ENCODE results near the gene SERPINB4.

Gene SERPINB4

DNA sequence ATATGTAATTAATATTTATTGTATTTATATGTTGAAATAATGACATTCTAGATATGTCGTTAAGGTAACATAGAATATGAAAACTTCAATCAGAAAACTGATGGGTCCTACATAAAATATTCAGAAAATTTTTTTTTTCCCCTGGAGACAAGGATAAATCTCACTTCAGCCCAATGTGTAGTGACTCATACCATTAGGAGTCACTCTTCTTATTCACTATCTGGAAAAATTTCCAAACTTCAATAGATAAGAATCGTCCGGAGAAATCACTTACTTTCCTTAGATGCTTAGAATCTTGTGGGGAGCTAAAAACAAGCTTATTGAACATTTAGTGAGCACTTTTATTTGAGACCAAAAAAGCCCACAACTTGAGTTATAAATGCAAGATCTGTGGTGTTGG, 52.3 kb downstream of the SERPINB4 start:
- TF ChIP-seq, protein P1, sequence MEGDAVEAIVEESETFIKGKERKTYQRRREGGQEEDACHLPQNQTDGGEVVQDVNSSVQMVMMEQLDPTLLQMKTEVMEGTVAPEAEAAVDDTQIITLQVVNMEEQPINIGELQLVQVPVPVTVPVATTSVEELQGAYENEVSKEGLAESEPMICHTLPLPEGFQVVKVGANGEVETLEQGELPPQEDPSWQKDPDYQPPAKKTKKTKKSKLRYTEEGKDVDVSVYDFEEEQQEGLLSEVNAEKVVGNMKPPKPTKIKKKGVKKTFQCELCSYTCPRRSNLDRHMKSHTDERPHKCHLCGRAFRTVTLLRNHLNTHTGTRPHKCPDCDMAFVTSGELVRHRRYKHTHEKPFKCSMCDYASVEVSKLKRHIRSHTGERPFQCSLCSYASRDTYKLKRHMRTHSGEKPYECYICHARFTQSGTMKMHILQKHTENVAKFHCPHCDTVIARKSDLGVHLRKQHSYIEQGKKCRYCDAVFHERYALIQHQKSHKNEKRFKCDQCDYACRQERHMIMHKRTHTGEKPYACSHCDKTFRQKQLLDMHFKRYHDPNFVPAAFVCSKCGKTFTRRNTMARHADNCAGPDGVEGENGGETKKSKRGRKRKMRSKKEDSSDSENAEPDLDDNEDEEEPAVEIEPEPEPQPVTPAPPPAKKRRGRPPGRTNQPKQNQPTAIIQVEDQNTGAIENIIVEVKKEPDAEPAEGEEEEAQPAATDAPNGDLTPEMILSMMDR (IDR thresholded peaks at IDR 0.05; ENCODE audit: low read depth, low read length): no peak
- peaks cover 2% of the 10 kb centered on the region for H3K9me3 ChIP-seq (ENCODE audit: severe bottlenecking)
- H3K27ac ChIP-seq: no peak overlapping the region
- H3K4me3 ChIP-seq (ENCODE audit: low read depth, low read length): no peak overlapping the region
- no peak for DNase-seq
- no peaks in the 10 kb centered on the region for H3K36me3 ChIP-seq
- no peaks in the 10 kb centered on the region for H3K27me3 ChIP-seq (ENCODE audit: insufficient read depth, low read depth, severe bottlenecking)

DNA sequence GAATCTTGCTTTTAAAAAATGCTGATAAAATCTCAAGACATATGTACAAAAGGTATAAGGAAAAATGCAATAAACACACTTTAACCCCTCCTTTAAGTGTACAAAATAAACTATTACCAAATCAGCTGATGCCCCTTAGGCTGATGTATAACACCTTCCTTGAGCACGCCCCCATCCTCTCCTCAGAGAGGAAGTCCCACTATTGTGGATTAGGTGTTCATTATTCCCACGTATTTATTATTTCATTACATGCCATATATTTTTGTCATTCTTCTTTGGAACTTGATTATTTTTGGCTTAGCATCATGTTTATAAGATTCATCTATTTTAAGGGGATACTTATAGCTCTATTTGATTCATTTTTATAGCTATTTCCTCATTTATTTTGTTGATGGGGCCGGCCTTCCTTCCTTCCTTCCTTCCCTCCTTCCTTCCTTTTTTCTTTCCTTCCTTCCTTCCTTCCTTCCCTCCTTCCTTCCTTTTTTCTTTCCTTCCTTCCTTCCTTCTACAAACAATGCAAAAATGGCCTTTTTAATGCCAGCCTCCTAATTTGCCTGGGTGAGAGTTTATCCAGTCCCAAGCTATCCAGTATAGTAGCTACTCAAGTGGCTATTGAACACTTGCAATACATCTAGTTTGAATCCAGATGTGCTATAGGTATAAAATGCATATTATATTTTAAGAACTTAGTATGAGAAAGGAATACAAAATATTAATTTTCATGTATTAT, 52.9 kb downstream of the SERPINB4 start:
- Histone ChIP-seq H3K27me3 (ENCODE audit: insufficient read depth, low read depth, severe bottlenecking) (no peaks in the 10 kb centered on the region), H3K9me3 (ENCODE audit: severe bottlenecking) (peaks cover 2% of the 10 kb centered on the region), H3K4me3 (ENCODE audit: low read depth, low read length) (no peak overlapping the region), H3K27ac (no peak overlapping the region), H3K36me3 (no peaks in the 10 kb centered on the region)
- DNase-seq: no peak
- TF ChIP-seq, protein P1 (IDR thresholded peaks at IDR 0.05; ENCODE audit: low read depth, low read length): no peak

DNA sequence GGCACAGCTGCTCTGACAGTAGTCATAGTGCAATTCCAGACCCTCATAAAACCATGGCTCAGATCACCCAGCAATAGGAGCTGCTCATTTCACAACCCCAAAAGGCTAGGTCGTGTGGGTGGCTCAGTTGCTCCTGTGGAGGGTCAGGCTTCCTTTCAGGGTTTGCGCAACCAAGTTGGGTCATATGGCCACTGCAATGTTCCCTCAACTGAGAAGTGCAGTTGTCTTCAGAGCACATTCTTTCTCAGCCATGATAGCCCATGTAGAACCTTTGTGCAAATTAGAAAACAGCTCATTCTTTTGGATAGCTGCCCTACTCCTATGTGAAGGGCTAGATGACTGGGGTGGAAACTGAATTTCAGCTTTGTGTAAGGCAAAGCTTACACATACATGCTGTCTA, 53.7 kb downstream of the SERPINB4 start:
- Histone ChIP-seq H3K27ac (no peak overlapping the region), H3K27me3 (ENCODE audit: insufficient read depth, low read depth, severe bottlenecking) (no peaks in the 10 kb centered on the region), H3K4me3 (ENCODE audit: low read depth, low read length) (no peak overlapping the region), H3K9me3 (ENCODE audit: severe bottlenecking) (peaks cover 2% of the 10 kb centered on the region), H3K36me3 (no peaks in the 10 kb centered on the region)
- TF ChIP-seq, protein P1 (IDR thresholded peaks at IDR 0.05; ENCODE audit: low read depth, low read length): no peak
- no peak for DNase-seq

DNA sequence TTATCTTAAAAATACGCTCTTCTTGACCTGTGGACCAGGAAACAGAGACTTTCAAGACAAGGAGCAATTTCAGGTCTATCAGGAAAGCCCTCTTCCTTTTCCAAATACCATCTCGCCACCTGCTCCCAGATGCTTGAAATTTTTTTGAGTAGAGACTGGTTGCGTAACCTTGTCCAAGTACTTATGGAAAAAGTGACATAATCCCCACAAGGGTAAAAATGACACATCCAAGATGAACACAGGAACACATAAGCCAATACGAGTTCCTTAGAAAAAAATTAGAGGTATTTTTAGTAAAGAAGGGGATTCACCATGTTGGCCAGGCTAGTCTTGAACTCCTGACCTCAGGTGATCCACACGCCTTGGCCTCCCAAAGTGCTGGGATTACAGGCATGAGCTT, 55.1 kb downstream of the SERPINB4 start:
- DNase-seq: no peak
- TF ChIP-seq, protein P1 (IDR thresholded peaks at IDR 0.05; ENCODE audit: low read depth, low read length): no peak
- Histone ChIP-seq H3K27ac (no peak overlapping the region), H3K36me3 (no peaks in the 10 kb centered on the region), H3K9me3 (ENCODE audit: severe bottlenecking) (peaks cover 2% of the 10 kb centered on the region), H3K27me3 (ENCODE audit: insufficient read depth, low read depth, severe bottlenecking) (no peaks in the 10 kb centered on the region), H3K4me3 (ENCODE audit: low read depth, low read length) (no peak overlapping the region)
